Erythroblast (primary cell): ENCODE measurements around the gene ALKBH3.

Source experiments
- DNase-seq, 2 experiments: peaks; one replicate each; lab custom pipeline; 2025; lab: John Stamatoyannopoulos, UW
- GATA1 ChIP-seq: IDR thresholded peaks from 2 replicates; pipeline ENCODE4 v1.6.1; 2011; ENCODE audit warnings: low read depth, mild to moderate bottlenecking, control low read depth, low read length, moderate library complexity
- POLR2A ChIP-seq: IDR thresholded peaks from 2 replicates; pipeline ENCODE4 v1.6.1; 2011; ENCODE audit warnings: mild to moderate bottlenecking, low read length

Gene ALKBH3

DNA sequence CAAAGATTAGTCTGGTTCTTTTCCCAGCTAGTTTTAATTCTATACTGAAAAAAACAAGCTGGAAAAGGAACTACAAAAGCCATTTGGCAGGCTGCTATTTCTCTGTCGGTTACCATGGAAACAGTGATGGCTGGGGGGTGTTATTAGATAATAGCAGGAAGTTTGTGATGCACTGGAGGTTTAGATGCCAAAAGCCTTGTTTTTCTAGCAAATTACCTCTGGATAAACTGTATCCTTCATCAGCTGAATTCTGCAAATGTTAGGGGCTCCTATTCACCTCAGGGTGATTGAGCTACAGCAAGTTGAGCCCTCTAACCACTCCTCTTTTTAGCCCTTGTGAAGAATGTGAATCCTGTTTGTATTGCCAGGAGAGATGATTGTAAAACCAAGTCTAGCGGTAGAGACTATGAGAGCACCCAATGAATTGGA, 25.2 kb downstream of the ALKBH3 start:
- DNase-seq, result no peak
- TF ChIP-seq GATA1 (no peak), POLR2A (no peak)

DNA sequence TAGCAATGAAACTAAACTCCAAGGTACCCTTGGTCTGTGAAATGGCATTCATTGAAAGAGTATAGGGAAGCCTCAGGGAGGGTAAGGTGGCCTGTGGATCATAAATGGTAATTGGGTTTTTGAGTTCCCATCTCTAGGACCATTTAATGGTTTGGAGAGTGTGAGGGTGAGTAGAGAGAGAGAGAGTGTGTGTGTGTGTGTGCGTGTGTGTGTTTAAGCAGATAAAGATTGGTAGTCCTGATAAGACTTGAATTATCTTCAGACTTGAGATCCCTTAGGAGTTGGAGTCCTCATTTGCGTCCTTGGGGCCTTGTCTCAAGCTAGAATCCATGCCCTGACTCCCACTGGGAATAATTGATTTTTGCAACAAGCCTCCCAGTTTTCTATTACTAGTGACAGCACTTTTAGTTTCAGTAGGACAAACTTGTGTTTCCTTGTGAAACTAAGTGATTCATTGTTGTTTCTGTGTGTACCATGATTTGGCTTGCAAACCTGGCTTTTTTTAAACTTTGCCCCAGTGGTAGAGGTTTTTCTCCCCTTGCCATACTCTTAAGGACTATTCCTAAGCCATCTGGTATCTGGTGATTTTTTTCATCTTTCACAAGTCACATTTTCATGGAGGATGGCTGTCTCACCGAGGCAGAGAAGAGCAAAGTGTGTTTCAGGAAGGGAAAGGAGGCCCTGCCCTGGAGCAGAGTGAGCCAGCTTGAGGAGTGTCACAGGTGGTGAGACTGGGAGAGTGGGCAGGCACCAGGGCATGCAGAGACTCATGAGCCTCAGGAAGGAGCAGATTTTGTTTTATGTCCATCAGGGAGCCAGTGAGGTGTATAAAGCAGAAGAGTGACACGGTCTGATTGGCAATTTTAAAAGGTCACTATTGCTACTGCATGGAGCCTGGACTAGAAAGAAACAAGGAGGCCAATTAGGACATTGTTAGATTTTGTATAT, 26.7 kb downstream of the ALKBH3 start:
- peak in 1 of 2 experiments; percentile 18 for DNase-seq
- no peak for TF ChIP-seq POLR2A
- no peak for TF ChIP-seq GATA1

DNA sequence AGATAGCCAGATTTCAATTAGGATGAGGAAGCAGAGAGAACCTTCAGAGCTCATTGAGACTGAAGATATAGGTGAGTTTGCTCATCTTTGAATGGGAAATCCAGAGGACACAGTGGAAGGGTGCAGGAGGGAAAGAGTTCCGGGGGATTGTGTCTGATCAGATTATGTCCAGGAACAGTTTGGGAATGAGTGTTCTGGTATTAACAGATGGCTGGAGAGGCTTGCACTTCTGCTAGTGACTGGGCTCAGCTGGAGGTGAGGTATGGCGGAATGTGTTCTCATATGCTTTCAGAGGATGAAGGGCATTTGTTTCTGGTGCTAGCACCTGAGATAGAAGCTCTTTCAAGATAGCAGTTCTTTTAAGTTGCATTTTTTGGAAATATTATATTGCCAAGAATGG, 27.6 kb downstream of the ALKBH3 start:
- DNase-seq, result no peak
- TF ChIP-seq POLR2A (no peak), GATA1 (no peak)

DNA sequence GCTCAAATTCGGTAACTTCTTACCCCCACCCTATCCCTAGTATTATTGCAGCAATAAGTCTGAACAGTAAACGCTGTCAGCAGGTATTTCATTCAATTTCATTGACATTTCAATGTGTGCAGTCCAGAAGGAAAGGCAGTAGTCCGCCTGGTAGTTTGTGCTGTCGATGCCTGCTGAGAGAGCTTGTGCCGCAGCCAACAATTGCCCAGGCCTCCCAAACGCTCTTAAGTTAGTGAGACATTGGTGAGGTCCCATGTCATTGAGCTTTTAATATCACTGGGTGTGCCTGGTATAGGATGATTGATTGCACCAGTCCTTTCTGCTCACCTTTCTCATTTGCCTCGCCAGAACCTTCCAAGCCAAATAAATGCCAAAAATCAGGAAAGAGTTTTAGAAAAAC, 28.1 kb downstream of the ALKBH3 start:
- DNase-seq, result no peak
- TF ChIP-seq POLR2A (no peak), GATA1 (no peak)

DNA sequence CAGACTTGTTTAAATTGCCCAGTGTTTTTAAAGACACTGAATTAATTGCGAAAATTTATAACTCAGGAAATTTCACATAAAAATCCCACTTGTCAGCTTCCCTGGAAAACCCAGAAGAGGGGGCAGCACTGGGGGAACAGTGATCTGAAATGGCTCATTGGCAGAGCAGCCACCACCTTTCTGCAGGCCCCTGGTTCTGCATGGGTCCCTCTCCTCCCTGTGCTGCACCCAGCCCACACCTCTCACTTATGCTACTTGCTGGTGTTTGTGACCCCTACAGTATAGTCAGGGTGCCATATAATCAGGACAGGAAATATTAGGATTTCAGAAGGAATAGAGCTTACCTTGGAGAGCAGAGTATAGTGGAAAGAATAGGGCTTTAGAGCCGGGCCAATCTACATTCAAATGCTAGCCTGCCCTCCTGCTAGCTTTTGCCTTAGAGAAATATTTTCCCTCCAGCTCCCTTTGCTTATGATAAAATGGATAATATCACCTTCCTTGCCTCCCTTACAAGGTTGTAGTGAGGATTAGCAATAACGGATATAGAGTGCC, 33.3 kb downstream of the ALKBH3 start:
- DNase-seq, result no peak
- TF ChIP-seq GATA1 (no peak), POLR2A (no peak)

DNA sequence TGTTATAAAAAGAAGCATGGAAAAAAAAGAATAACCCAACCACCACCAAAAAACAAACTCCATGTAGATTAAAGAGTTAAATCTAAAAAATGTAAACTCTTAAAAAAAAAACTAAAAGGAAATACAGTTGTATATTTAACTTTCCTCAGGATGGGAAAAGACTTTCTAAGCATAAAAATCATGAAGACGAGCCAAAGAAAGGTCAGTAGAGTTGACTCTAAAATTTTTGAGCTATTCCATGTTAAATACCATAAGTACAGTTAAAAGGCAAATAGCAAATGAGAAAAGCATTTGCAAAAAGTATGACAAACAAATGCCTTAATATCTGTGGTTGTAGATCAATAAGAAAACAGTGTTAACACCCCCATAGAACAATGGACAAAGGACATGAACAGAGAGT, 33.8 kb downstream of the ALKBH3 start:
- DNase-seq, result no peak
- TF ChIP-seq POLR2A, result no peak
- TF ChIP-seq GATA1, result no peak

DNA sequence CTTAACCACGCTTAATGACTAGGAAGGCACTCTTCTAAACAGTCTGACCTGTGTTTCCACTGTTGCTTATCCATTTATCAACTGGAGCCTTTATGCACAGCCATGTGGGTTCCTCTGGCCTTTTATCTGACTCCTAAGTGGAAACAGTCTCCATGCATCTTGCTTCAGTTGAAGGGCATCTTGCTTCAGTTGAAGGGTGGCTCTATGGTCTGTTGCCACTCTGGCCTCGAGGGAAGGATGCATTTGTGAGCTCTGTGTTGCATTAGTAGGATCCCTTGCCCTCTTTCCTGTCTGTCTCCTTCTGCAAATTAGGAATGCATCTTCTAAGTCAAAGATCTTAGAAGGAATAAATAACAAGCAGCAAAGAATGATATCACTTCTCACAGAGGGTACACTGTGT, 36.0 kb downstream of the ALKBH3 start:
- TF ChIP-seq GATA1, result no peak
- no peak for TF ChIP-seq POLR2A
- no peak for DNase-seq

DNA sequence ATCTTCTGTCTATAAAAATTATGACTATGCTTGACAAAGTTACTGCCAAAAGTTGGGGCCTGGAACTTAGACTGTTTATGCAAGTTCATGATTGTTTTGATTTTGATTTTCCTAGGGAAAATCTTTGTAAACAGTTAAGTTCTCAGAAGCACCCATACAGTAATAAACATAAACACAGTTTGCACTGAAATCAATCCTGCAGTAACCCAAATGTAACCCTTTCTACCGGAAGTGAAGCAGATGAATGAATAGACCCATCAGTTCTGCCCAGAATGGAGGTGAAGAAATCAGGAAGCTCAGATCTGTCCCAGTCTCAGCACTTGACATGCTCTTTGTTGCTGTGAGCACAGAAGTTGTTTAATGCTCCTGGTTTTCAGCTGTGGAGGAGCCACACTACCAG, 37.2 kb downstream of the ALKBH3 start:
- no peak for DNase-seq
- TF ChIP-seq POLR2A, result no peak
- TF ChIP-seq GATA1, result no peak

DNA sequence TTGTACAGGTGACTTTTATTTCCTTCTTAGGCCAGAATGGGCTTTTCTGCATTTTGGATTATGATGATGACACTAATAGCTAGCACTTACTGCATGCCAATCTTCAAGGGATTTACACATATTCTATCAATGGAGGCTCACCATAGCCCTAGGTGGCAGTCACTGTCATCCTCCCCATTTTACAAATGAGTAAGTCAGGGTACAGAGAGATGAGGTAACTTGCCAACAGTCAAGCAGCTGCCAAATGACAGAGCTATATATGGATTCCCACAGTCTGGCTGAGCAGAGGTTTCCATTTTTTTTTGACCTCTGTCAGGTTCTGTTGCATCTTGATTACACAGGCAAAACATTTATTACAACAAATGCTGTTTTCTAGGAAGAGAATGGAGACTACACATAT, 38.0 kb downstream of the ALKBH3 start:
- no peak for DNase-seq
- TF ChIP-seq POLR2A (no peak), GATA1 (no peak)

DNA sequence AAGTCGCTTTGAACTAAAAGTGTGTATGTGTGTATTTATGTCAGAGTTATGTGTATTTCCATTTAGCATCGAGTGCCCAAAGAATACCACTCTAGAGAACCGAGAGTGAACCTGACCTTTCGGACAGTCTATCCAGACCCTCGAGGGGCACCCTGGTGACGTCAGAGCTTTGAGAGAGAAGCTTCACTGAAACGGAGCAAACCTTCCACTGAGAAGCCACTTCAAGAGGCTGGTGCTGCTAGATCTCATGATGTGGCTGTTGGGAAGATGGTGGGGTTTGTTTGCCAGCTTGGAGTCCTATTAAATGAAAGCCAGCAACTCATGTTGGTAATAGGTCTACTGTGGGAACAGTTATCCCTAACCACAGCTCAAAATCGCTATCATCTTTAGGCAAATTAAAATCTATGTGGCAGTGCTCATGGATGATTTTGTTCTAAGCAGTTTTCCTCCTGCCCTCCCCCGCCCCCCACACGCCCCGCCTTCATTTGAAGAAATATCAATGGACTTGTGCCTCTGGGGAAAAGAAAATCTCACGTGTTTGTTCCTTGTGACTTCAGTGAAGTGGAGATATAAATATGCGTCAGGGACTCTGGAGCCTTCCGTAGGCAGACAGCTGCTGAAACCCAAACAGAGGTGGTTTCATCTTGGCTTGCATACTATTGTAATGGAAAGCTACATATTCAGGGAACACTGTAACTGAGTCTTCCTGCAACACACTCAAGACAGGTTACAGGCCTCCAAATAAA, 39.4 kb downstream of the ALKBH3 start:
- no peak for DNase-seq
- no peak for TF ChIP-seq GATA1

DNA sequence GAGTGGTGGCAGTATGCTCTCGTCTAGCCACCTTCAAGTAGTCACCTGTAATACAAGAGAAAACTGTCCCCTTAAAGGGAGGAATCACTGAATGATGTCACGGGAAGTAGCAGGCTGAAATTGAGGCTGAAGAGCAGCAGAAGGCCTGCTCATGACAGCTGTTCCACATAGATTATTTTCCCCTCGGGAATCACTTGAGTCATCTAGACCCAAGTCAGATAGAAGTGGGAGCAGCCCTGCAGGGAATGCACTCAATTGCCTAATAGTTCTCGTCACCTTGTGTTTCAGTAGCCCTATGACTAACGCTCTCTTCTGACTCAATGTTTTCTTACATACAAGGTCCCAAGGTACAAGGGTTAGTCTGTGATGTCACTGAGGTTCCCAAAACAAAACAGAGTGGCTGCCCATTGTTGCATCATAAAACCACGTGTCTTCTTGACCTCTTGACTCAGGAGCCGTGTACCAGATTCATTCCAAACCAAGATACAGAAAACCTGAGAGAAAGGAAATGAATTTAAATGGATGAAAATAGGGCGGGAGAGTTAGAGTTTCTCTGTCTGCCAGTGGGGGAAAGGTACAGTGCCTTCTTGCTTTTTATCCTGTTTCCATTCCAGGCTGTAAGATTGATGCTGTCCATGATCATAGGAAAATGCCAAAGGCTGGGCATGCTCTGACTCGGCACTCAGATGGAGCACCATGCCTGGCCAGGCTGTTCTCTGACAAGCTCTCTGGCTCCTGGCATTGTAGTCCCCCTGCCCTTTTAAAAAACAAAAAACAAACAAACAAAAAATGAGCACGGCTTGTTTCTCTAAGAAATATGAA, 40.2 kb downstream of the ALKBH3 start:
- peak in 1 of 2 experiments; percentile 43 for DNase-seq

DNA sequence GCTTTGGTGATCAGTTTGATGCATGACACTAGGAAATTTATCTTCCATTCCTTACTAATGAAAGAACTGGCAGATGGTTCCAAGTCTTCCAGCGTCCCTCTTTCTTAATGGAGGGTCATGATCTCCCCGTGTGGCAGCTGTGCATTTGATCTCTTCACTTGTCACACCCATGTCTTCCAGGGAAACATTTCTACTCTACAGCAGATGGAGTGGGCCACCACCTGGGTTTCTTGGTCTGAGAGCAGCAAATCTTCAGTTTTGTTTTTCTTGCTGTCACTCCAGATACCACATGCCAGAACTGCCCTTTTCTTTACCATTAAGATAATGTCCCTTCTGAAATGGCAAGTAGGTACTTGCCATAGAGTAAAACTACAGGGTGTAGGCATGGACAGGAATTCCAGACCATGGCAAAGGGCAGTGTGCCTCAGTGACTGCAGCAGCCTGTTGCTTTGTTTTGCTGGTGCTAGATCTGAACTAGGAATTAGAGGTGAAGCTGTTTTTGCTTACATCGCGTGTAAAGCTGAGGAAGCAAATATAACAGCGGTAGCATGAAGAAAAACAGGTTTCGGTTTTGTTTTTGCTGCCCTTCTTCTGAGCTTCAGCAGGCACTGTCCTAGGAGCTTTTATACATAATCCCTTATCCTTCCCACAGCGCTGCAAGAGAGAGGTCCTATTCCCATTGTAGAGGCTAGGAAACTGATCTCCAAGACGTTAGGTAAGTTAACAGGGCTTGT, 41.1 kb downstream of the ALKBH3 start:
- TF ChIP-seq POLR2A (no peak), GATA1 (no peak)
- no peak for DNase-seq

More for the DNA sequence above, 40.2 kb downstream of the ALKBH3 start:
- TF ChIP-seq POLR2A (no peak), GATA1 (no peak)
